Measurements from ENCODE around the gene TRPM8.

Gene TRPM8

DNA sequence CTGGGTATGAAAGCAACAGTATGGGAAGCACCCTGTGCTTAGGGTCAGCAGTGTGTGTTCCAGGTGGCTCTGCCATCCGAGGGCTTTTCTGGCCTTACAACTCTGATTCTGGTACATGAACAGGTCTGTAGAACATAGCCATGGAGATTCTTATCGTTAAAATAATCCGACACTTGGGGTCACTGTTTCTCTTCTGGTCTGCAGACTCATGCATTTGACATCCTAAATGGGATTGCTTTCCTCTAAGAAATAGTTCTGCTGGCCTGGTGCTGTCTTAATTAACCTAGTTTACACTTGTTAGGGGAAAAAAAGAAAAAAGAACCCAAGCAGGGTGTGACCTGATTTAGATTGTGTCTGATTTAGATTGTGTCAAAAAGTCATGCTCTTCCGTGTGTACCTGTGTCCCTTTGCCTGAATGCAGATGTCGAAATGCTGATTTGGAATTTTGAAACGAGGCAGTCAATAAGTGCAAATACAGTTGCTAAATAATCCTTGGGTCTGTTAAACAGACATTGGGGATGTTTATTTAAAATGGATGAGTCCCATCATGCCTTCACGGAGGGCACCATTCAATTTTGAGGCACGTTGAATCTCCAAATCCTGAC lies 59.6 kb downstream of the TRPM8 start:
- TF ChIP-seq, protein P1, sequence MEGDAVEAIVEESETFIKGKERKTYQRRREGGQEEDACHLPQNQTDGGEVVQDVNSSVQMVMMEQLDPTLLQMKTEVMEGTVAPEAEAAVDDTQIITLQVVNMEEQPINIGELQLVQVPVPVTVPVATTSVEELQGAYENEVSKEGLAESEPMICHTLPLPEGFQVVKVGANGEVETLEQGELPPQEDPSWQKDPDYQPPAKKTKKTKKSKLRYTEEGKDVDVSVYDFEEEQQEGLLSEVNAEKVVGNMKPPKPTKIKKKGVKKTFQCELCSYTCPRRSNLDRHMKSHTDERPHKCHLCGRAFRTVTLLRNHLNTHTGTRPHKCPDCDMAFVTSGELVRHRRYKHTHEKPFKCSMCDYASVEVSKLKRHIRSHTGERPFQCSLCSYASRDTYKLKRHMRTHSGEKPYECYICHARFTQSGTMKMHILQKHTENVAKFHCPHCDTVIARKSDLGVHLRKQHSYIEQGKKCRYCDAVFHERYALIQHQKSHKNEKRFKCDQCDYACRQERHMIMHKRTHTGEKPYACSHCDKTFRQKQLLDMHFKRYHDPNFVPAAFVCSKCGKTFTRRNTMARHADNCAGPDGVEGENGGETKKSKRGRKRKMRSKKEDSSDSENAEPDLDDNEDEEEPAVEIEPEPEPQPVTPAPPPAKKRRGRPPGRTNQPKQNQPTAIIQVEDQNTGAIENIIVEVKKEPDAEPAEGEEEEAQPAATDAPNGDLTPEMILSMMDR (IDR thresholded peaks at IDR 0.05; ENCODE audit: extremely low read depth, missing control alignments) = no peak
- DNase-seq (ENCODE audit: low spot score) = peak; percentile 49

DNA sequence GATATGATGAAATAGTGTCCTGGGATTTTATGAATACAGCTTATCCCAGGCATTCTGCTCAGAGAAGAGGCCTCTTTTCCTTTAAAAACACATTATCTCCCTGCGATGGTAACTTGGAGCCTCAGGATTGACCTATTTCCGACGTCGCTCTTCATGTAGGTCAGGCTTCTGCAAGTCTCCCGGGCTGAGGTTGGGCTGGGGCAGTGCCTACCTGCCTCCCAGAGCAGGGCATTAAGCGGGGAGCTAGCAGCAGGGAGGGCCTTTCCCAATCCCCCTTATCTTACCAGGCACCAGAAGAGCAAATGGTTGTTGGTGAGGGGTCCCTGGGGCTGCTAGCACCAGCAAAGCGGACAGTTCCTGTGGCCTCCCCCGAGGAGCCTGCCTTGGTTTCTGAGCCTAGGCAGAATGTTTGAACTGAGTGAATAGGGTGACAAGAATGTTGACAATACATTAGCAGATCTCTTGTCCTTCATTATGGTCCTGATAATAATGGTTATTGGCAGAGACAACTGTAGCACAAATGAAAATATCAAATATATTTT lies 60.2 kb downstream of the TRPM8 start:
- DNase-seq (ENCODE audit: low spot score) = no peak
- TF ChIP-seq, protein P1 (IDR thresholded peaks at IDR 0.05; ENCODE audit: extremely low read depth, missing control alignments) = no peak

DNA sequence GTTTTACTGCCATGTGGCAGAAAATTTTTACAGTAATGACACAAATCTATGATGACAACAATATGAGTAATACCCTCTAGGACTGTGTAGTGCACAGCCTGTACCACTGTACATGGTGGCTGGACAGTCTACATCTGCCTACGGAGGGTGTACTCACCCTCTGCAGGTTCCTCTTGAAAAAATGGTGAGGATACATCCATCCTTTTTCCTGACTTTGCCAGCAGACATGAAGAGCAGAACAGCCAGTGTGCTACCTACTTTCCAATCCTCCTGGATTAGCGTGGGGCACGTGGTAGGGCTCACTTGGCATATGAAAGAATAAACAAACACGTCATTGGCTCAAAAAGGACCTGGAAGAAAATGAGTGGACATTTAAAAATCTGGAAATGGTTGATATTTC lies 62.6 kb downstream of the TRPM8 start:
- TF ChIP-seq, protein P1 (IDR thresholded peaks at IDR 0.05; ENCODE audit: extremely low read depth, missing control alignments) = no peak

DNA sequence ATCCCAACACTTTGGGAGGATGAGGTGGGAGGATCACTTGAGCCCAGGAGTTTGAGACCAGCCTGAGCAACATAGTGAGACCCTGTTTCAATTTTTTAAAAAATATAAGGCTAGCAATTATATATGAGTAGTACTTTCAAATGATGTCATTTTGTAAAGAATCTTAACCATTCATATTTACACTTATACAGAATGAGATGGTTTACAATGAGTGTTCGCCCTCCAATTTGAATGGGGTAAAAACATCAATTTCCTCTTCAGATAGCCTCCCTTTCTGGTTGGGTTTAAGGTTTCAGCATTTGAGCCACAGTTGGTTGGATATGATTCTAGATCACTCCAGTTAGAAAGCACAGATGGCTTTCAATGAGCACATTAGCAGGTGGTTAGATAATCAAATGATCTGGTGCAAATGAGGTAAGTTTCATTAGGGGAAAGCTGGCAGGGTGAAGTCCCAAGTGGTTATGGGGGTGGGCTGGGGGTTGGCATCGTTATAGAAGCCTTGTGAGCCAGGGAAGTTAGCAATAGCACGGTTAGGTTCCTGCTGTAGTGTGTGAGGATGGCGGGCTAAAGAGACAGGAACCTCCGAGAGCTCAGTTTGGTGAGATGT lies 63.9 kb downstream of the TRPM8 start:
- TF ChIP-seq, protein P1 (IDR thresholded peaks at IDR 0.05; ENCODE audit: extremely low read depth, missing control alignments) = no peak
- no peak for DNase-seq (ENCODE audit: low spot score)

More for the DNA sequence above, 62.6 kb downstream of the TRPM8 start:
- no peak for DNase-seq (ENCODE audit: low spot score)

DNA sequence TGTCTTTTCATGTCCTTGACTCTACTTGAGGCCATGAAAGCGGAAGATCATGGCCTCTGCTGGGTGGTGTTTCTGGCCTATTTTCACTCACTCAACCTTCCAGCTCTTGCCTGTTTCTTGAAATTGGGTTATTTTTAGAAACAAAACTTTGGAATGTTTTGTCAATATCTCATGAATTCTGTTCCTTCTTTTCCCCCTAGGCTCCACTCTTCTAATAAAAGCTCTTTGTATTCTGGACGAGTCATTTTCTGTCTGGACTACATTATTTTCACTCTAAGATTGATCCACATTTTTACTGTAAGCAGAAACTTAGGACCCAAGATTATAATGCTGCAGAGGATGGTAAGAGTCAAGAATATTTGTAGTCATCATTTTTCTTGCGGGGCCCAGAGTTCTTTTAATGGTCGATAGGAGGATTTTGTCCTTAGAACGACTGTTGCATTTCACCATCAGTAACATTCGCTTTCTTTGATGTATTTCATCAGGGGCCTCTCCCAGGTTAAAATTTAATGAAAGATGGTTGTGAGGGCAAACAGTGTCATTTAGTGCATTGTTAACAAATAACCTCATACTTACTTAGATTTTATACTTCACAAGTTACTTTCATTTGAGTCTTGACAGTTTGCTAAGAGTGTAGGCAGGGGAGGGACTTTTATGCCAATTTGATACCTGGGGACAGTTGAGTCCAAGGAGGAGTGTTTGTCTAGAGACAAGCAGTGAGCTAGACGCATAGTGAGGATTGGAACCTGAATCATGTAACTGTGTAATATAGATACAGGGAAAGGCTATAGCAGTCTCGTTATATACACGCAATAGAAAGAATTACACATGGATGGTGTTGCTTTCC lies 64.6 kb downstream of the TRPM8 start:
- no peak for DNase-seq (ENCODE audit: low spot score)
- TF ChIP-seq, protein P1 (IDR thresholded peaks at IDR 0.05; ENCODE audit: extremely low read depth, missing control alignments) = no peak

DNA sequence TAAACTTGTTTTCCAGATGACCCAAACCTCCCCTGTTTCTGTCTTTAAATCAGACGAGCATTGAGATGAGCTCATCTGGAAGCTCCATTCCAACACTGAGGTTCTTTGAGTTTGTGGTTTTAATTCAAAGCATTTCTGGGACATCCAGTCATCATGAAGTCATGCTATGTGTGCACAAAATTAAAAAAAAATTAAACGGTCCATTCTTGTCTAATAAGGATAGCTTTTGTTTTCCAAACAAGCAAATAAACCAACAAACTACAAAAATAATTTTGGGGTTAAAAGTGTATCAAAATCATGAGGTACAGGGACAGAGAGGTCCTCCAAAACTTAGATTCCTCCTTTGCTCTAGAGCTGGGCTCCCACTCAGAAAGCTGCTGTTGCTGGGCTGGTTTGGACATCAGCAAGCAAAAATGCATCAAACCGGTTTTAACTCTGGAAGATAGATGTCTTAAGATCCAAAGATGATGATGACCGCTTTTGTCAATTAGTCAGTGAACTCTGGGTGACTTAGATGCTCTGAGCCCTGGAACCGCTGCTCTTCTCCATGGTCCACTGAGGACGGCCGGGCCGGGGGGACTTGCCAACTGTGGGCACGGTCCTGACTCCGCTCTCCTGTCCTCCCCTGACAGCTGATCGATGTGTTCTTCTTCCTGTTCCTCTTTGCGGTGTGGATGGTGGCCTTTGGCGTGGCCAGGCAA lies 65.4 kb downstream of the TRPM8 start:
- no peak for DNase-seq (ENCODE audit: low spot score)
- TF ChIP-seq, protein P1 (IDR thresholded peaks at IDR 0.05; ENCODE audit: extremely low read depth, missing control alignments) = no peak
